Measurements from ENCODE around the gene ERP44. TPM values are rescaled to one million over a fixed set of nuclear protein-coding genes. Genes with fewer than 3 reads are reported as not detected.
"Not testable (repeated sequence)": the region's sequence is repeated elsewhere in the genome, so short reads cannot be mapped to it uniquely, and the experiment has no call there.

ERP44 gene
- total RNA-seq, result 15.9 TPM
- long read RNA-seq, full-length matches to known transcripts, result 25 of 26 reads
- long read RNA-seq, partial matches to known transcripts, result 0 of 26 reads
- long read RNA-seq, other reads (novel, unspliced or antisense), result 1 of 26 reads

DNA sequence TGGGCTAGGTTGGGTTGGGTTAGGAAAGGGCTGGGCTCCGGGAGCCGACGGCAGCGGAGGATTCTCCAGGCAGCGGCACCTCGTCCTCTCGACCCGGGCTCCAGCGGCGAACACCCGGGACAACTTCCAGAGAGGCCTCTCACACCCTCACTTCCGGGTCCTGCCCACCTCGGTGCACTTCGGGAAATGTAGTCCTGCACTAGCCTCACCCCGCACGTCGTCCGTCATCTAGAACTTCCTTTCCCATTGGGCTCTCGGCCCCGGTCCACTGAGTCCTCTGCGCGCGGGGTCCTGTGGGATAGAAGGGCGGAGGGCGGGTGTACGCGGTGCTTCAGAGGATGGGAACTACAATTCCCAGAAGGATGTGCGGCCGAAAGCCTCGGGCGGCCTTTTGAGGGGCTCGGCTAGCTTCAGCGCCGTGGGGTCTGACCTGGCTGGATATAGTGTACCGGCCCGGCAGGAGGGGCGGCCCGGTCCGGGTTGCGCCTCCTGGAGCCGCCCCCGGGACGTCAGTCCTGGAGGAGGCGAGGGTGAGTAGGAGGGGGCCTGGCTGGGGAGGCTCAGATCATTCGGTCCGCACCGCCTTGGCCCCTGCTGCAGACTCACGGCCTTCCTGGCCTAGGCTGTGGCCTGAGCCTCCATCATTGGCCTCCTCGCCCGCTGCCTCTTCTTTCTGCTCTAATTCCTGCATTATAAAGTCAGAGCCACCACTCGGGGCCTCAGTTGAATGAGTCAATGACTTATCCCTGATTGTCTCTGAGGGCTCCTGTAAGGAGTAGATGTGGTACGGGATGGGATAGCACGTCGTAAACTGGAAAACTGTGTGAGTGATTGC, at the start of gene ERP44, which contains the start of gene INVS:
TSS of gene ERP44 (minus strand) at position 114 of the 835 bp plus-strand sequence. CDS start 160 bp downstream, outside the sequence.
TSS of gene INVS (plus strand) at position 357 of the 835 bp plus-strand sequence. CDS start 5,279 bp downstream, outside the sequence.
- peak; percentile 99 for DNase-seq (ENCODE audit: missing footprints)
- peak; percentile 99 for ATAC-seq
- intact Hi-C loops (cut with DNase I), result no loop called here

GRCh38 chr9:100145976-100146375, 47.2 kb upstream of the ERP44 start:
- intact Hi-C loops (cut with DNase I); ATAC-seq; DNase-seq (ENCODE audit: missing footprints): not testable (repeated sequence)

DNA sequence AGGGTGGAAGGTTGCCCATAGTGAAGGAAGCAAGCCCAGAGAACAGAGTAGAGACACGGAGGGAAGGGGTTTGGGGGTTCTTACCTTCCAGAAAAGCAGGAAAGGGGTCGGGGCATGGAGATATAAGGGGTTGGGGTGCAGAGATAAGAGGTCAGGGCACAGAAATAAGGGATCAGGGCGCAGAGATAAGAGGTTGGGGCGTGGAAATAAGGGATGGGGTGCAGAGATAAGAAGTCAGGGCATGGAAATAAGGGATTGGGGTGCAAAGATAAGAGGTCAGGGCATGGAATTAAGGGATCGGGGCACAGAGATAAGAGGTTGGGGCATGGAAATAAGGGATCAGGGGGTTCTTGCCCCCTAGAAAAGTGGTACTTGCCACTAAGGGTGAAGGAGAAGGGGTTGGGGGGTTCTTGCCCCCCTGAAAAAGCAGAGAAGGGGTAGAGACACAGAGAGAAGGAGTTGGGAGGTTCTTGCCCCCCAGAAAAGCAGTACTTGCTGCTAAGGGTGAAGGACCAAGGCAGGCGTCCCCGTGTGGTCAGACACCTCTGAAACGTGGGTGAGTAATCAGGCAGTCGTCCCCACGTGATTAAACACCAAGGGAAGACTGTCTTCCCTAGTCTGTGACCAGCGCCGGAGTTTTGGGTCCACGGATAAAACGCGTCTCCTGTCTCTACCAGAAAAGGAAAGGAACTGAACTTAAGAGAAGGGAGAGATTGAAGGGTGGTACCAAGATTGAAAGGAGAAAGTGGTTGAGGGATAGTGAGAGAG, 46.6 kb upstream of the ERP44 start:
- ATAC-seq; DNase-seq (ENCODE audit: missing footprints); intact Hi-C loops (cut with DNase I): not testable (repeated sequence)

- DNase-seq (ENCODE audit: missing footprints); ATAC-seq; intact Hi-C loops (cut with DNase I): not testable (repeated sequence)
Measured at GRCh38 chr9:100141862-100142261, 43.1 kb upstream of the ERP44 start.

GRCh38 chr9:100140303-100140702, 41.5 kb upstream of the ERP44 start:
- DNase-seq (ENCODE audit: missing footprints); ATAC-seq; intact Hi-C loops (cut with DNase I): not testable (repeated sequence)

DNA sequence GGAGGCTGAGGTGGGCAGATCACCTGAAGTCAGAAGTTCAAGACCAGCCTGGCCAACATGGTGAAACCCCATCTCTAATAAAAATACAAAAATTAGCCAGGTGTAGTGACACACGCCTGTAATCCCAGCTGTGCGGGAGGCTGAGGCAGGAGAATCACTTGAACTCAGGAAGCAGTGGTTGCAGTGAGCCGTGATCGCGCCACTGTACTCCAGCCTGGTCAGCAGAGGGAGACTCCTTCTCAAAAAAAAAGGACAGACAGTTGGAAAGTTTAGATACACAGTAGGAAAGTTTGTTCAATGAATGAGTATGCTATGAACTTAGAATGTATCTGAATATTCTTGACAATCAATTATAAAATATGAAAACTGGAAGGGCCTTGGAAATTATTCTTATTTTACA, 38.0 kb upstream of the ERP44 start:
- DNase-seq (ENCODE audit: missing footprints); ATAC-seq: not testable (repeated sequence)
- intact Hi-C loops (cut with DNase I), result loop anchor here (10.0 kb wide), 1 partner anchor 458 kb away; no protein-coding TSS in a partner anchor

- no peak for ATAC-seq
Measured at GRCh38 chr9:100134731-100135130, 35.9 kb upstream of the ERP44 start.

GRCh38 chr9:100131875-100132430, 33.2 kb upstream of the ERP44 start:
- intact Hi-C loops (cut with DNase I), result loop anchor here (10.0 kb wide), 1 partner anchor 463 kb away; no protein-coding TSS in a partner anchor
- ATAC-seq (no peak), DNase-seq (ENCODE audit: missing footprints) (no peak)

More at GRCh38 chr9:100134731-100135130, 35.9 kb upstream of the ERP44 start:
- no peak for DNase-seq (ENCODE audit: missing footprints)
- intact Hi-C loops (cut with DNase I), result loop anchor here (10.0 kb wide), 1 partner anchor 460 kb away; no protein-coding TSS in a partner anchor

- DNase-seq (ENCODE audit: missing footprints) (no peak), ATAC-seq (no peak)
- intact Hi-C loops (cut with DNase I), result loop anchor here (10.0 kb wide), 1 partner anchor 464 kb away; no protein-coding TSS in a partner anchor
Measured at GRCh38 chr9:100131216-100131615, 32.4 kb upstream of the ERP44 start.

DNA sequence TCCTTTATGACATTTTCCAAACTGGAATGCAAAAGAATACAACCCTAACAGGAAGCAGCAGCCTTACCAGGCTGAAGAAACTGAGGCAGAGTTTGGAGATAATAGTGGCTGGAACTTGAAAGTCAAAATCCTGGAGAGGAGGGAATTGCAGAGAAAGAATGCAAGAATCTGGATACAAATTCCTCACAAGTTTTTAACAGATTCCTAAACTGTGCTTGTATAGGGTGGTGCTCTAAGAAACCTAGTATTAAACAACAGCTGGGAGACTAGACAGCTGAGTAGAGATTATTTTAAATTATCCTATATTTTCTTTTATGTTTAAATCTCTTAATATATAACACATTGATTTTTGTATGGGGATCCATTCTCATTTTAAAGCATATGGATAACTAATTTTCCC, 31.0 kb upstream of the ERP44 start:
- DNase-seq (ENCODE audit: missing footprints), result no peak
- ATAC-seq, result no peak
- intact Hi-C loops (cut with DNase I), result loop anchor here (10.0 kb wide), 1 partner anchor 465 kb away; no protein-coding TSS in a partner anchor

DNA sequence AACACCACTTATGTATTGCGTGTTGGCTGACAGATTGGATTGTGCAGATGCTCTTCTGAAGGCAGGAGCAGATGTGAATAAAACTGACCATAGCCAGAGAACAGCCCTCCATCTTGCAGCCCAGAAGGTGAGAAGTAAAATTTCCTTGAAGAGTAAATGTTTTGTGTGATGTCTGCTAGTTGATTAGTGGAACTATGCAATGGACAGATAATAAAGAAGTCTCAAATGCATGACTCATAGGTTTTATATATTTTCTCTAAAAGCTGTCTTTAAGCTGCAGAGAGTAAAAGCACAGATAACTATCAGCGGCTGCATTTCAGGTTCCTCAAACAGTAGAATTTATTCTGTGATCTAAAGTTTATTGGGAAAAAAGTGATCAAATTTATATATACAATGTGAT, 27.6 kb upstream of the ERP44 start:
- no peak for DNase-seq (ENCODE audit: missing footprints)
- intact Hi-C loops (cut with DNase I), result no loop called here
- ATAC-seq, result no peak

GRCh38 chr9:100125910-100126309, 27.1 kb upstream of the ERP44 start:
- intact Hi-C loops (cut with DNase I), result no loop called here
- ATAC-seq, result no peak
- no peak for DNase-seq (ENCODE audit: missing footprints)

GRCh38 chr9:100125236-100125635, 26.4 kb upstream of the ERP44 start:
- ATAC-seq, result no peak
- intact Hi-C loops (cut with DNase I), result no loop called here
- DNase-seq (ENCODE audit: missing footprints), result no peak

DNA sequence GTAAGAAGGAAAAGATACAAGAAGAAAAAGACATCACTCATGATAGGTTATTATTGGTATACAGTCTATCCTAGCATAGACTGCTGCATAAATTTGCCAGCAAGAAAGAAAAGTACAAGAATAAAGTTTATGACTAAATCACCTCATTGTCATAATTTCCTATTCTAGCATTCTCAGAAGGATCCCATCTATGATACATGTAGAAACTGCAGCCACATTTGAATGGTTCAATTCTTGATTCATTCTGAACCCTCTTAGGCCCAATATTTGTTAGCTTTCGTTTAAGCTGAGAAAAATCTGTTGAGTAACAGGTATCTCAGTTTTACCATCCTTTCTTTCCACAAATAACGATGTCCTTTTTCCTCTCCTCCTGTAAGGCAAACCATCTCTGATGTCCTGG, 21.5 kb upstream of the ERP44 start:
- intact Hi-C loops (cut with DNase I), result no loop called here
- DNase-seq (ENCODE audit: missing footprints) (no peak), ATAC-seq (no peak)

DNA sequence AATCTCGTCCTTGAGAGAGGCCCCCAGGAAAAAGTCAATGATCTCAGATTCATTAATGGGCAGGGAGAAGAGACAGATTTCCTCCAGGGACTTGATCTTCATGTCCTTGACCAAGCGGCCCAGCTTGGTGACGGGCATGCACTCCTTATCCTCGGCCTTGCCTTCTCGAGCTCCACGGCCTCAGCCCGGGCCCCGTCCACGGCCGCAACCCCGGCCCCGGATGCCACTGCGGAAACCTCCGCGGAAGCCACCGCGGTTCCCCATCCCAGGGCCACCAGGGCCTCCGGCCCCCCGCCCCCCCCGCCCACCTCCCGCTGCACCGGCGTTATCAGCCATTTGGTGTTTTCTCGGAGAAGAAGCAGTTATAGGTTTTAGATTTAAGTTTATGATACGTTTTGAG, 18.5 kb upstream of the ERP44 start:
- DNase-seq (ENCODE audit: missing footprints) (no peak), ATAC-seq (no peak)
- intact Hi-C loops (cut with DNase I), result no loop called here

GRCh38 chr9:100112677-100113336, 14.0 kb upstream of the ERP44 start:
- no peak for DNase-seq (ENCODE audit: missing footprints)
- intact Hi-C loops (cut with DNase I), result no loop called here
- no peak for ATAC-seq

GRCh38 chr9:100111235-100111634, 12.4 kb upstream of the ERP44 start:
- intact Hi-C loops (cut with DNase I), result no loop called here
- ATAC-seq, result peak; percentile 98
- DNase-seq (ENCODE audit: missing footprints), result peak; percentile 90

DNA sequence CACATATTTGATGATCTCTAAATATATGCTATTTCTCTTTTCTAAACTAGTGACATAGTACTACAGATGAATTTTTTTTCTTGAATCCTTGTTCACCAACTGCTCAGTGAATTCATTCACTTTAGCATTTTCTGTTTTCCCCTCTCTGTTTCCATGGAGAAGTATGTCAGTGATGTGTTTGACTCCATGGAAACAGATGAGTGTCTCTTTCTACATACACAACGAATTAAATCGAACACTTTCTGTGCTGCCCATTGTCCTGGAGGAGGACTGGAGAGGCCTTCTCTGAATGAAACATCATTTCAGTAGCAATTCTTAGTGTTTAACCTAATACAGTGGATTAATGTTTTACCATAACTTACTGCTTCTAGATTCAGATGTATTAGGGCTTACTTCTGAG, 9.8 kb upstream of the ERP44 start:
- DNase-seq (ENCODE audit: missing footprints) (no peak), ATAC-seq (no peak)
- intact Hi-C loops (cut with DNase I), result no loop called here
